Measurements from ENCODE around the gene PCDHB10. TPM values are rescaled to one million over a fixed set of nuclear protein-coding genes. Genes with fewer than 3 reads are reported as not detected.
"Not testable (repeated sequence)": the region's sequence is repeated elsewhere in the genome, so short reads cannot be mapped to it uniquely, and the experiment has no call there.

PCDHB10 gene
- total RNA-seq, 1 donor from 2014 or later = 5.5 TPM

GRCh38 chr5:141180313-141180712 is 11.8 kb upstream of the PCDHB10 start:
- H3K4me1 Mint-ChIP-seq = peaks cover 12% of the 10 kb centered on the region
- H3K27ac Mint-ChIP-seq (ENCODE audit: unreplicated experiment) = no peak overlapping the region
- peaks cover 20% of the 10 kb centered on the region for H3K9me3 Mint-ChIP-seq
- no peak overlapping the region for H3K4me3 Mint-ChIP-seq
- DNase-seq (ENCODE audit: low read depth, low spot score) = no peak
- peaks cover 4% of the 10 kb centered on the region for H3K27me3 Mint-ChIP-seq (ENCODE audit: low read depth)
- no peak for TF ChIP-seq CTCF (conservative IDR thresholded peaks at IDR 0.05)
- peaks cover 34% of the 10 kb centered on the region for H3K36me3 Mint-ChIP-seq (ENCODE audit: low read depth)

GRCh38 chr5:141182248-141182647 is 9.9 kb upstream of the PCDHB10 start, which contains the start of gene PCDHB16:
Gene PCDHB16, plus strand, starts transcription at chr5:141182387. Its CDS starts 173 bp downstream, at chr5:141182560.
- Mint-ChIP-seq H3K4me1 (peaks cover 17% of the 10 kb centered on the region), H3K4me3 (peak within 1 kb of the TSS; percentile 92), H3K27me3 (ENCODE audit: low read depth) (peaks cover 4% of the 10 kb centered on the region), H3K9me3 (peaks cover 24% of the 10 kb centered on the region), H3K36me3 (ENCODE audit: low read depth) (peaks cover 48% of the 10 kb centered on the region), H3K27ac (ENCODE audit: unreplicated experiment) (peak within 1 kb of the TSS; percentile 98)
- peak; percentile 62 for TF ChIP-seq CTCF (conservative IDR thresholded peaks at IDR 0.05)
- peak; percentile 63 for DNase-seq (ENCODE audit: low read depth, low spot score)

- not testable (repeated sequence) for H3K27me3 Mint-ChIP-seq (ENCODE audit: low read depth); DNase-seq (ENCODE audit: low read depth, low spot score)
- Mint-ChIP-seq H3K9me3 (peaks cover 30% of the 10 kb centered on the region), H3K36me3 (ENCODE audit: low read depth) (peaks cover 60% of the 10 kb centered on the region), H3K4me1 (peaks cover 17% of the 10 kb centered on the region), H3K4me3 (peak overlapping the region; percentile 38), H3K27ac (ENCODE audit: unreplicated experiment) (peak overlapping the region; percentile 12)
These were observed 7.9 kb upstream of the PCDHB10 start for GRCh38 chr5:141184117-141184855.

GRCh38 chr5:141186897-141187512 is 5.1 kb upstream of the PCDHB10 start, which contains the start of gene PCDHB9:
Gene PCDHB9, plus strand, starts transcription at chr5:141187161. Its CDS starts 158 bp downstream, at chr5:141187319.
- peaks cover 33% of the 10 kb centered on the region for H3K9me3 Mint-ChIP-seq
- peak; percentile 58 for TF ChIP-seq CTCF (conservative IDR thresholded peaks at IDR 0.05)
- peaks cover 4% of the 10 kb centered on the region for H3K27me3 Mint-ChIP-seq (ENCODE audit: low read depth)
- peak within 1 kb of the TSS; percentile 22 for H3K27ac Mint-ChIP-seq (ENCODE audit: unreplicated experiment)
- peaks cover 68% of the 10 kb centered on the region for H3K36me3 Mint-ChIP-seq (ENCODE audit: low read depth)
- DNase-seq (ENCODE audit: low read depth, low spot score) = peak; percentile 15
- peak within 1 kb of the TSS; percentile 42 for H3K4me3 Mint-ChIP-seq
- H3K4me1 Mint-ChIP-seq = peaks cover 16% of the 10 kb centered on the region

- Mint-ChIP-seq H3K4me1 (peaks cover 14% of the 10 kb centered on the region), H3K4me3 (peak overlapping the region; percentile 17), H3K36me3 (ENCODE audit: low read depth) (peaks cover 65% of the 10 kb centered on the region), H3K9me3 (peaks cover 23% of the 10 kb centered on the region)
- H3K27me3 Mint-ChIP-seq (ENCODE audit: low read depth); H3K27ac Mint-ChIP-seq (ENCODE audit: unreplicated experiment); DNase-seq (ENCODE audit: low read depth, low spot score): not testable (repeated sequence)
These were observed 3.5 kb upstream of the PCDHB10 start for GRCh38 chr5:141188682-141189081.

GRCh38 chr5:141189131-141189530 is 3.0 kb upstream of the PCDHB10 start:
- Mint-ChIP-seq H3K4me1 (peaks cover 14% of the 10 kb centered on the region), H3K36me3 (ENCODE audit: low read depth) (peaks cover 65% of the 10 kb centered on the region), H3K9me3 (peaks cover 23% of the 10 kb centered on the region)
- not testable (repeated sequence) for DNase-seq (ENCODE audit: low read depth, low spot score); H3K4me3 Mint-ChIP-seq; H3K27ac Mint-ChIP-seq (ENCODE audit: unreplicated experiment); H3K27me3 Mint-ChIP-seq (ENCODE audit: low read depth)

- Mint-ChIP-seq H3K9me3 (peaks cover 22% of the 10 kb centered on the region), H3K36me3 (ENCODE audit: low read depth) (peaks cover 60% of the 10 kb centered on the region)
- H3K27ac Mint-ChIP-seq (ENCODE audit: unreplicated experiment); H3K4me1 Mint-ChIP-seq; DNase-seq (ENCODE audit: low read depth, low spot score); H3K27me3 Mint-ChIP-seq (ENCODE audit: low read depth); H3K4me3 Mint-ChIP-seq: not testable (repeated sequence)
These were observed 2.2 kb downstream of the PCDHB10 start for GRCh38 chr5:141194332-141194731.
